ENCODE data around the gene CAVIN1. TPM values are rescaled to one million over a fixed set of nuclear protein-coding genes. Genes with fewer than 3 reads are reported as not detected.
A peak's percentile ranks its signal among the peaks of the same experiment; 100 is the strongest.

Gene CAVIN1
- total and polyA plus RNA-seq, 2 experiments from 2014 or later, result 666 to 1,102 TPM

- in situ Hi-C loops (cut with MboI), result no loop called here
- peak overlapping the region; percentile 58 for H3K27ac ChIP-seq
These were observed 57.9 kb downstream of the CAVIN1 start for GRCh38 chr17:42365136-42365535.

GRCh38 chr17:42363767-42364585 is 59.1 kb downstream of the CAVIN1 start:
- H3K4me3 ChIP-seq, result no peak overlapping the region
- no peaks in the 10 kb centered on the region for H3K9me2 ChIP-seq (ENCODE audit: insufficient read depth)
- DNase-seq, result peak; percentile 81
- in situ Hi-C loops (cut with MboI), result no loop called here
- H3K79me2 ChIP-seq (ENCODE audit: insufficient read depth), result peaks cover 100% of the 10 kb centered on the region
- peak overlapping the region; percentile 10 for H3K4me2 ChIP-seq (ENCODE audit: unreplicated experiment)
- no peak overlapping the region for H3K9ac ChIP-seq
- H3K9me3 ChIP-seq (ENCODE audit: low read depth), result no peaks in the 10 kb centered on the region
- H3K27me3 ChIP-seq (replicated peaks; ENCODE audit: insufficient read depth), result no peaks in the 10 kb centered on the region
- peak overlapping the region; percentile 58 for H3K27ac ChIP-seq
- peaks cover 36% of the 10 kb centered on the region for H4K20me1 ChIP-seq (ENCODE audit: insufficient read depth)
- H3F3A ChIP-seq (ENCODE audit: insufficient read depth), result peaks cover 38% of the 10 kb centered on the region
- WGBS, 2 experiments (ENCODE audit: low coverage in 1 of 2, low lambda C conversion rate in 2 of 2, missing lambda C conversion rate in 2 of 2), result 73 to 76% methylated on average over 7 of the region's 7 CpGs
- H2AFZ ChIP-seq, result no peak overlapping the region
- peaks cover 36% of the 10 kb centered on the region for H3K4me1 ChIP-seq (ENCODE audit: insufficient read depth)
- no peak for TF ChIP-seq EZH2phosphoT487 (IDR thresholded peaks at IDR 0.05; ENCODE audit: insufficient read depth, low read depth)
- no peak for TF ChIP-seq EZH2 (IDR thresholded peaks at IDR 0.05; ENCODE audit: insufficient read depth, poor library complexity, severe bottlenecking)
- H3K36me3 ChIP-seq (ENCODE audit: low read depth), result no peaks in the 10 kb centered on the region

More at GRCh38 chr17:42365136-42365535, 57.9 kb downstream of the CAVIN1 start:
- Histone ChIP-seq H4K20me1 (ENCODE audit: insufficient read depth) (peaks cover 42% of the 10 kb centered on the region), H3K9me3 (ENCODE audit: low read depth) (no peaks in the 10 kb centered on the region), H2AFZ (no peak overlapping the region), H3K36me3 (ENCODE audit: low read depth) (no peaks in the 10 kb centered on the region), H3K79me2 (ENCODE audit: insufficient read depth) (peaks cover 100% of the 10 kb centered on the region), H3K4me3 (no peak overlapping the region), H3K9ac (peak overlapping the region; percentile 11; the same call in 1 of the 2 replicates), H3K4me2 (ENCODE audit: unreplicated experiment) (peak overlapping the region; percentile 15), H3K4me1 (ENCODE audit: insufficient read depth) (peaks cover 36% of the 10 kb centered on the region), H3F3A (ENCODE audit: insufficient read depth) (peaks cover 38% of the 10 kb centered on the region), H3K9me2 (ENCODE audit: insufficient read depth) (no peaks in the 10 kb centered on the region), H3K27me3 (replicated peaks; ENCODE audit: insufficient read depth) (no peaks in the 10 kb centered on the region)
- WGBS, 2 experiments (ENCODE audit: low coverage in 1 of 2, low lambda C conversion rate in 2 of 2, missing lambda C conversion rate in 2 of 2), result 69 to 72% methylated on average over 9 of the region's 9 CpGs
- DNase-seq, result peak; percentile 88
- TF ChIP-seq EZH2 (IDR thresholded peaks at IDR 0.05; ENCODE audit: insufficient read depth, poor library complexity, severe bottlenecking) (no peak), EZH2phosphoT487 (IDR thresholded peaks at IDR 0.05; ENCODE audit: insufficient read depth, low read depth) (no peak)

- H3K36me3 ChIP-seq (ENCODE audit: low read depth), result no peaks in the 10 kb centered on the region
- TF ChIP-seq EZH2phosphoT487 (IDR thresholded peaks at IDR 0.05; ENCODE audit: insufficient read depth, low read depth) (no peak), EZH2 (IDR thresholded peaks at IDR 0.05; ENCODE audit: insufficient read depth, poor library complexity, severe bottlenecking) (no peak)
- H2AFZ ChIP-seq, result no peak overlapping the region
- no peak overlapping the region for H3K4me2 ChIP-seq (ENCODE audit: unreplicated experiment)
- no peak for DNase-seq
- H3K9me3 ChIP-seq (ENCODE audit: low read depth), result no peaks in the 10 kb centered on the region
- WGBS, 2 experiments (ENCODE audit: low coverage in 1 of 2, low lambda C conversion rate in 2 of 2, missing lambda C conversion rate in 2 of 2), result 71 to 80% methylated on average over 1 of the region's 1 CpG
- no peaks in the 10 kb centered on the region for H3K27me3 ChIP-seq (replicated peaks; ENCODE audit: insufficient read depth)
- H3F3A ChIP-seq (ENCODE audit: insufficient read depth), result peaks cover 38% of the 10 kb centered on the region
- H3K4me3 ChIP-seq, result no peak overlapping the region
- H3K9me2 ChIP-seq (ENCODE audit: insufficient read depth), result no peaks in the 10 kb centered on the region
- in situ Hi-C loops (cut with MboI), result no loop called here
- no peak overlapping the region for H3K27ac ChIP-seq
- peaks cover 36% of the 10 kb centered on the region for H3K4me1 ChIP-seq (ENCODE audit: insufficient read depth)
- H3K9ac ChIP-seq, result no peak overlapping the region
- peaks cover 100% of the 10 kb centered on the region for H3K79me2 ChIP-seq (ENCODE audit: insufficient read depth)
- peaks cover 35% of the 10 kb centered on the region for H4K20me1 ChIP-seq (ENCODE audit: insufficient read depth)
These were observed 59.8 kb downstream of the CAVIN1 start for GRCh38 chr17:42363231-42363630.

- no peak overlapping the region for H3K4me3 ChIP-seq
- peaks cover 100% of the 10 kb centered on the region for H3K79me2 ChIP-seq (ENCODE audit: insufficient read depth)
- H3K36me3 ChIP-seq (ENCODE audit: low read depth), result no peaks in the 10 kb centered on the region
- H3K27me3 ChIP-seq (replicated peaks; ENCODE audit: insufficient read depth), result no peaks in the 10 kb centered on the region
- WGBS, 2 experiments (ENCODE audit: low coverage in 1 of 2, low lambda C conversion rate in 2 of 2, missing lambda C conversion rate in 2 of 2), result 76 to 82% methylated on average over 7 of the region's 7 CpGs
- no peak overlapping the region for H3K27ac ChIP-seq
- no peak overlapping the region for H3K9ac ChIP-seq
- in situ Hi-C loops (cut with MboI), result no loop called here
- peaks cover 31% of the 10 kb centered on the region for H3K4me1 ChIP-seq (ENCODE audit: insufficient read depth)
- H4K20me1 ChIP-seq (ENCODE audit: insufficient read depth), result peaks cover 27% of the 10 kb centered on the region
- H2AFZ ChIP-seq, result no peak overlapping the region
- H3K4me2 ChIP-seq (ENCODE audit: unreplicated experiment), result no peak overlapping the region
- H3K9me2 ChIP-seq (ENCODE audit: insufficient read depth), result no peaks in the 10 kb centered on the region
- peaks cover 38% of the 10 kb centered on the region for H3F3A ChIP-seq (ENCODE audit: insufficient read depth)
- no peaks in the 10 kb centered on the region for H3K9me3 ChIP-seq (ENCODE audit: low read depth)
- DNase-seq, result no peak
- TF ChIP-seq EZH2phosphoT487 (IDR thresholded peaks at IDR 0.05; ENCODE audit: insufficient read depth, low read depth), result no peak
- no peak for TF ChIP-seq EZH2 (IDR thresholded peaks at IDR 0.05; ENCODE audit: insufficient read depth, poor library complexity, severe bottlenecking)
These were observed 60.7 kb downstream of the CAVIN1 start for GRCh38 chr17:42362245-42362961.
